HepG2 (cell line): ENCODE results near the gene SELL. TPM values are rescaled to one million over a fixed set of nuclear protein-coding genes. Genes with fewer than 3 reads are reported as not detected.

Source experiments
- ATAC-seq: fragments of 200-7000 bp; cut with Tn5 transposase; 3 replicates; pipeline ENCODE4 v1.9.1; 2020; ENCODE audit warnings: mild to moderate bottlenecking, moderate library complexity
- BruUV-seq: library from RNA; stranded (reverse); fragments of 400-500 nt; replicated peaks from 2 replicates; lab custom pipeline; 2021; lab: Mats Ljungman, UMichigan
- CTCF ChIA-PET: fragments of 300-600 bp; formaldehyde crosslinking; extraction: SDS; loops from one replicate; lab custom pipeline; 2021; ENCODE audit warnings: low total read pairs, inconsistent platforms, low intra/inter-chr PET ratio; lab: Yijun Ruan, JAX
- POLR2A ChIA-PET: fragments of 350-600 bp; sonication (Branson Sonifier 250); formaldehyde crosslinking; loops from one replicate; lab custom pipeline; 2020; ENCODE audit warnings: antibody characterized with exemption, inconsistent platforms; lab: Yijun Ruan, JAX
- DNase-seq: peaks from one replicate; pipeline ENCODE4 v3.0.0-alpha.2; 2015; ENCODE audit warnings: low spot score
- FAIRE-seq: peaks from 3 replicates; lab custom pipeline; 2011; peaks lifted over from hg19 to GRCh38; lab: Jason Lieb, UNC
- H2AFZ ChIP-seq: one replicate; pipeline ENCODE4 v1.6.1; 2011; ENCODE audit warnings: low read length, inconsistent platforms
- H3K27ac ChIP-seq: fragments of 300-600 bp; 3 replicates; pipeline ENCODE4 v1.8.0; 2011; ENCODE audit warnings: mixed run types, mild to moderate bottlenecking, mixed read lengths, low read length, inconsistent platforms; ENCODE audit not compliant: insufficient read depth; ENCODE audit errors: extremely low read length
- H3K27me3 ChIP-seq, 2 experiments: fragments of 200-600 bp in 1 of 2; 2 replicates in 1 of 2; 3 replicates in 1 of 2; pipeline versions ENCODE4 v1.6.0 to v1.8.0; 2011; ENCODE audit warnings: low read length in 2 of 2, mild to moderate bottlenecking in 2 of 2, moderate library complexity in 2 of 2, inconsistent platforms in 1 of 2; ENCODE audit not compliant: insufficient read depth in 2 of 2, control insufficient read depth in 1 of 2
- H3K36me3 ChIP-seq, 2 experiments: fragments of 200-600 bp in 1 of 2; replicated peaks in 1 of 2; 2 replicates in 1 of 2; 3 replicates in 1 of 2; pipeline versions ENCODE4 v1.5.1 to v1.8.0; 2011; ENCODE audit warnings: low read length in 2 of 2, inconsistent platforms in 1 of 2; ENCODE audit not compliant: insufficient read depth in 2 of 2, control insufficient read depth in 1 of 2
- H3K4me1 ChIP-seq: 2 replicates; pipeline ENCODE4 v1.5.1; 2012; ENCODE audit warnings: low read length, inconsistent platforms; ENCODE audit not compliant: insufficient read depth
- H3K4me2 ChIP-seq: 2 replicates; pipeline ENCODE4 v1.6.0; 2011; ENCODE audit warnings: low read depth, low read length, inconsistent platforms
- H3K4me3 ChIP-seq, 3 experiments: fragments of 200-600 bp in 1 of 3; sonication (generic), shearing (Covaris generic) in 1 of 3; replicated peaks in 1 of 3; 2 replicates each; pipeline ENCODE4 v1.5.1; 2011 to 2016; ENCODE audit warnings: low read length in 3 of 3, inconsistent platforms in 2 of 3, low read depth in 2 of 3, mild to moderate bottlenecking in 2 of 3, control low read depth in 1 of 3, mixed read lengths in 1 of 3; ENCODE audit not compliant: insufficient read depth in 1 of 3
- H3K79me2 ChIP-seq: one replicate; pipeline ENCODE4 v1.6.1; 2011; ENCODE audit warnings: low read length, inconsistent platforms; ENCODE audit not compliant: insufficient read depth
- H3K9ac ChIP-seq: 2 replicates; pipeline ENCODE4 v1.6.0; 2011; ENCODE audit warnings: mild to moderate bottlenecking, low read depth, low read length, inconsistent platforms; ENCODE audit not compliant: insufficient read depth
- H3K9me3 ChIP-seq: 2 replicates; pipeline ENCODE4 v1.5.1; 2012; ENCODE audit warnings: mild to moderate bottlenecking, low read length
- H4K20me1 ChIP-seq: 2 replicates; pipeline ENCODE4 v1.6.0; 2011; ENCODE audit warnings: inconsistent platforms, mild to moderate bottlenecking, low read length, moderate library complexity; ENCODE audit not compliant: insufficient read depth
- ATRX ChIP-seq: sonication (generic); formaldehyde crosslinking; IDR thresholded peaks from 2 replicates; pipeline ENCODE4 v1.4.0; 2020; ENCODE audit warnings: missing genetic modification reagents, borderline replicate concordance
- CBX5 ChIP-seq: sonication (generic); formaldehyde crosslinking; IDR thresholded peaks from 2 replicates; pipeline ENCODE4 v1.4.0; 2020; ENCODE audit warnings: missing genetic modification reagents, borderline replicate concordance
- FLYWCH1 ChIP-seq: sonication (generic); formaldehyde crosslinking; IDR thresholded peaks from 2 replicates; pipeline ENCODE4 v1.8.1; 2023; ENCODE audit warnings: mild to moderate bottlenecking, missing genetic modification reagents
- HDAC1 ChIP-seq: sonication (generic); formaldehyde crosslinking; IDR thresholded peaks from 2 replicates; pipeline ENCODE4 v1.5.1; 2020; ENCODE audit warnings: mild to moderate bottlenecking, missing genetic modification reagents
- IRX3 ChIP-seq: sonication (generic); formaldehyde crosslinking; IDR thresholded peaks from 2 replicates; pipeline ENCODE4 v1.8.1; 2023; ENCODE audit warnings: mild to moderate bottlenecking, low read depth, missing genetic modification reagents, borderline replicate concordance
- LBX2 ChIP-seq: sonication (generic); formaldehyde crosslinking; IDR thresholded peaks from 2 replicates; pipeline ENCODE4 v1.5.0; 2020; ENCODE audit warnings: missing genetic modification reagents, mild to moderate bottlenecking, borderline replicate concordance
- NFE2L1 ChIP-seq: sonication (generic); formaldehyde crosslinking; IDR thresholded peaks from 2 replicates; pipeline ENCODE4 v1.4.0; 2020; ENCODE audit warnings: missing genetic modification reagents, mild to moderate bottlenecking, borderline replicate concordance
- PHB2 ChIP-seq: fragments of 450-650 bp; IDR thresholded peaks from 2 replicates; pipeline ENCODE4 v1.6.1; 2018; ENCODE audit not compliant: partially characterized antibody
- POGZ ChIP-seq: sonication (generic); formaldehyde crosslinking; IDR thresholded peaks from 2 replicates; pipeline ENCODE4 v1.4.0; 2020; ENCODE audit warnings: mild to moderate bottlenecking, missing genetic modification reagents
- POLR2A ChIP-seq, 2 experiments: IDR thresholded peaks; 2 replicates each; pipeline ENCODE4 v1.6.1; 2011; ENCODE audit warnings: low read depth in 2 of 2, low read length in 2 of 2, mild to moderate bottlenecking in 1 of 2, moderate library complexity in 1 of 2; ENCODE audit not compliant: insufficient read depth in 1 of 2
- PREB ChIP-seq: sonication (generic); formaldehyde crosslinking; IDR thresholded peaks from 2 replicates; pipeline ENCODE4 v1.4.0; 2020; ENCODE audit warnings: missing genetic modification reagents
- TCF7L2 ChIP-seq: IDR thresholded peaks from 2 replicates; pipeline ENCODE4 v1.6.1; 2011; ENCODE audit warnings: mild to moderate bottlenecking, low read depth, low read length, moderate library complexity
- ZBTB34 ChIP-seq: sonication (generic); formaldehyde crosslinking; IDR thresholded peaks from 2 replicates; pipeline ENCODE4 v1.8.0; 2022; ENCODE audit warnings: mild to moderate bottlenecking, missing genetic modification reagents
- ZNF383 ChIP-seq: sonication (generic); formaldehyde crosslinking; IDR thresholded peaks from 2 replicates; pipeline ENCODE4 v1.4.0; 2020; ENCODE audit warnings: missing genetic modification reagents, mild to moderate bottlenecking, borderline replicate concordance
- ZSCAN22 ChIP-seq: sonication (generic); formaldehyde crosslinking; IDR thresholded peaks from 2 replicates; pipeline ENCODE4 v1.4.0; 2020; ENCODE audit warnings: mild to moderate bottlenecking, missing genetic modification reagents
- WGBS: methylation state at CpG from one replicate; pipeline ENCODE4 v1.1.6; 2017; ENCODE audit warnings: low lambda C conversion rate; 5-methylcytosine and 5-hydroxymethylcytosine counted together
- in situ Hi-C: cut with HindIII; loops from 2 replicates; pipeline ENCODE4 v1.10.0; 2017; ENCODE audit warnings: low pct_unique_long_range_greater_than_20kb; ENCODE audit not compliant: extremely low pct_ligation_motif_present
- intact Hi-C: fragments of 100-400 bp; cut with micrococcal nuclease; formaldehyde crosslinking; loops from one replicate; pipeline ENCODE4 v1.10.0; 2022; ENCODE audit not compliant: unreplicated experiment
- polyA plus RNA-seq, 8 experiments: library from polyadenylated mRNA; depleted of rRNA in 3 of 8; stranded (reverse) in 7 of 8; unstranded in 1 of 8; fragments of >200 nt; fragmentation: Illumina TruSeq in 4 of 8; extraction: Trizol in 4 of 8; gene quantifications; 2 replicates each; pipeline versions ENCODE4 v1.2.1 to v1.2.3, GENCODE V29; 2011 to 2016; ENCODE audit warnings: low read depth in 4 of 8, missing spikeins in 1 of 8, mixed read lengths in 1 of 8; ENCODE audit not compliant: insufficient read depth in 1 of 8
- total RNA-seq, 5 experiments: library from RNA; depleted of rRNA; stranded (reverse); fragments of >200 nt; fragmentation: Illumina TruSeq; extraction: Trizol; gene quantifications; 2 replicates each; pipeline ENCODE4 v1.2.3, GENCODE V29; 2016; ENCODE audit warnings: low read depth in 1 of 5

SELL gene
- total and polyA plus RNA-seq, 2 of the 13 experiments (the other 11 are each of a cell fraction or from before 2014, with no cell fraction given) = 0.13 to 0.18 TPM

GRCh38 chr1:169676001-169676400, 35.4 kb downstream of the SELL start:
- H3K9ac ChIP-seq = no peak overlapping the region
- no peaks in the 10 kb centered on the region for H3K79me2 ChIP-seq
- no peaks in the 10 kb centered on the region for H3K4me1 ChIP-seq
- no peaks in the 10 kb centered on the region; a peak in 2 of 5 replicates for H3K27me3 ChIP-seq
- H4K20me1 ChIP-seq = no peaks in the 10 kb centered on the region
- H3K4me3 ChIP-seq = no peak overlapping the region
- in situ Hi-C loops (no loop called here), intact Hi-C loops (no loop called here)
- H2AFZ ChIP-seq = no peak overlapping the region
- WGBS = 0% methylated on average over 2 of the region's 2 CpGs
- no peak overlapping the region for H3K4me2 ChIP-seq
- ATAC-seq (no peak), FAIRE-seq (no peak), DNase-seq (no peak)
- TF ChIP-seq NFE2L1 (no peak), HDAC1 (CRISPR knock-in tag) (no peak), ZBTB34 (CRISPR knock-in tag) (no peak), FLYWCH1 (no peak), TCF7L2 (no peak), ZNF383 (CRISPR knock-in tag) (no peak), CBX5 (CRISPR knock-in tag) (no peak), POGZ (CRISPR knock-in tag) (no peak), PREB (CRISPR knock-in tag) (no peak), PHB2 (no peak), ZSCAN22 (CRISPR knock-in tag) (no peak), IRX3 (CRISPR knock-in tag) (no peak), POLR2A (IDR thresholded peaks at IDR 0.05; ENCODE audit: insufficient read depth in 1 of 2, low read depth in 2 of 2, low read length in 2 of 2) (no peak), ATRX (CRISPR knock-in tag) (no peak), LBX2 (CRISPR knock-in tag) (no peak)
- CTCF ChIA-PET = no interaction called here
- no peaks in the 10 kb centered on the region for H3K9me3 ChIP-seq
- no peaks in the 10 kb centered on the region for H3K36me3 ChIP-seq
- POLR2A ChIA-PET = no interaction called here
- BruUV-seq = no TSS peak
- no peak overlapping the region for H3K27ac ChIP-seq
